Loucy (cell line): ENCODE measurements around the gene PAXX.

Source experiments
- H2AFZ ChIP-seq: fragments of 200-600 bp; sonication (generic); 2 replicates; pipeline ENCODE4 v1.6.0; 2016; ENCODE audit warnings: antibody characterized with exemption, mild to moderate bottlenecking, low read length, moderate library complexity
- H3F3A ChIP-seq: fragments of 200-600 bp; 2 replicates; pipeline ENCODE4 v1.6.0; 2016; ENCODE audit warnings: antibody characterized with exemption, low read depth, mild to moderate bottlenecking
- H3K27me3 ChIP-seq: fragments of 200-600 bp; sonication (generic); 2 replicates; pipeline ENCODE4 v1.6.1; 2014; ENCODE audit warnings: low read length, mild to moderate bottlenecking; ENCODE audit not compliant: insufficient read depth, poor library complexity, severe bottlenecking
- H3K36me3 ChIP-seq: fragments of 200-600 bp; sonication (generic); 2 replicates; pipeline ENCODE4 v1.6.1; 2016; ENCODE audit warnings: low read length; ENCODE audit not compliant: insufficient read depth
- H3K4me1 ChIP-seq: fragments of 200-600 bp; sonication (generic); 2 replicates; pipeline ENCODE4 v1.5.1; 2014; ENCODE audit warnings: low read length, mild to moderate bottlenecking; ENCODE audit not compliant: insufficient read depth, poor library complexity, severe bottlenecking
- H3K4me2 ChIP-seq: fragments of 200-600 bp; sonication (generic); 2 replicates; pipeline ENCODE4 v1.6.0; 2014; ENCODE audit warnings: antibody characterized with exemption, low read length, low read depth, mild to moderate bottlenecking; ENCODE audit not compliant: poor library complexity, severe bottlenecking
- H3K4me3 ChIP-seq: fragments of 200-600 bp; sonication (generic); 2 replicates; pipeline ENCODE4 v1.5.1; 2014; ENCODE audit warnings: low read length, mild to moderate bottlenecking, mixed read lengths; ENCODE audit not compliant: poor library complexity, severe bottlenecking
- H3K79me2 ChIP-seq: fragments of 200-600 bp; sonication (generic); 2 replicates; pipeline ENCODE4 v1.6.1; 2014; ENCODE audit warnings: low read length; ENCODE audit not compliant: insufficient read depth
- H3K9ac ChIP-seq: fragments of 200-600 bp; sonication (generic); 2 replicates; pipeline ENCODE4 v1.6.0; 2014; ENCODE audit warnings: mild to moderate bottlenecking, low read depth, low read length, moderate library complexity; ENCODE audit not compliant: poor library complexity, severe bottlenecking
- H3K9me2 ChIP-seq: fragments of 200-600 bp; sonication (generic); replicated peaks from 2 replicates; pipeline ENCODE4 v1.6.1; 2016; ENCODE audit warnings: low read depth, low read length, mixed read lengths
- H3K9me3 ChIP-seq: fragments of 200-600 bp; sonication (generic); 2 replicates; pipeline ENCODE4 v1.6.1; 2014; ENCODE audit warnings: mild to moderate bottlenecking, antibody characterized with exemption, low read length, low read depth; ENCODE audit not compliant: insufficient read depth
- H4K20me1 ChIP-seq: fragments of 200-600 bp; sonication (generic); 2 replicates; pipeline ENCODE4 v1.6.0; 2014; ENCODE audit warnings: antibody characterized with exemption, low read length, mild to moderate bottlenecking; ENCODE audit not compliant: insufficient read depth, poor library complexity, severe bottlenecking
- EZH2phosphoT487 ChIP-seq: fragments of 200-600 bp; IDR thresholded peaks from 2 replicates; pipeline ENCODE4 v1.6.1; 2018; ENCODE audit warnings: antibody characterized with exemption, mild to moderate bottlenecking, moderate library complexity, borderline replicate concordance
- TF ChIP-seq, protein P1 (sequence below): fragments of 200-600 bp; sonication (generic); conservative IDR thresholded peaks from 2 replicates; pipeline ENCODE4 v1.5.1; 2014; ENCODE audit warnings: mild to moderate bottlenecking, antibody characterized with exemption, low read length

PAXX gene

DNA sequence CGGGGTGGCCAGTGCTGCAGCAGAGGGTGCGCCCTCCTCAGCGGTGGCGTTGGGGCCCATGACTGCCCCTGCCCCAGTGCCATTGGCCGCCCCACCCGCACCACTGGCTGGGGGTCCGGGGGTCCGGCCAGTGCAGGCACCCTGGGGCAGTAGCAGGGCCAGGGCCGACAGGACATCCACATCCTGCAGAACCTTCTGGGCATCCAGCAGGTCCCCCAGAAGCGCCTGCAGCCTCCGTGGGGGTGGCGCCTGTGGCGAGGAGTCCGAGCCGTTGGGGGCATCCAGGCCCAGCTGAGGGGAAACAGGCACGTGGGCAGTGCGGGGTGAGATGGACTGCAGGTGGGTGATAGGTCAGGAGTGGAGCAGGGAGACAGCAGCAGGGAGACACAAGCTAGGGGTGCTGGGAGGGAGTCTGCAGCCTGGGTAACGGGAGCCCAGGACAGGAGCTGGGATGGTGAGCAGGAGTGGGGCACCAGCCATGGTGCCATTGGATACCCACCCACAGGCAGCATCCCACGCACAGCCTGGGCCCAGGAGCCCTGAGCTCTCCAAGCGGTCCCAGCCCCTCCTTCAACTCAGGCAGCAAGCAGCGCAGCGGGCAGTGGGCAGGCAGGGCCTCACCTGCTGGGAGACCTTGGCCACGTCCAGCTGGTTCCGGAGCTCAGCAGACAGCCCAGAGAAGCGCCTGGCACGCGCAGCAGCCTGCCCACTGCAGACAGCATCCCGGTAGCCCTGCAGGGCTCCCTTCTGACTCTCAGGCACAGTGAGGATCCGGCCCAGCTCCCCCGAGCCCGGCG, 28.7 kb downstream of the PAXX start:
- Histone ChIP-seq H3K36me3 (no peaks in the 10 kb centered on the region), H3F3A (no peaks in the 10 kb centered on the region), H3K4me2 (no peak overlapping the region), H3K9me3 (no peaks in the 10 kb centered on the region), H4K20me1 (peaks cover 4% of the 10 kb centered on the region), H3K9me2 (no peaks in the 10 kb centered on the region), H3K4me3 (no peak overlapping the region), H2AFZ (no peak overlapping the region), H3K9ac (no peak overlapping the region), H3K4me1 (no peaks in the 10 kb centered on the region), H3K79me2 (no peaks in the 10 kb centered on the region), H3K27me3 (no peaks in the 10 kb centered on the region)
- TF ChIP-seq EZH2phosphoT487: no peak
- TF ChIP-seq, protein P1, sequence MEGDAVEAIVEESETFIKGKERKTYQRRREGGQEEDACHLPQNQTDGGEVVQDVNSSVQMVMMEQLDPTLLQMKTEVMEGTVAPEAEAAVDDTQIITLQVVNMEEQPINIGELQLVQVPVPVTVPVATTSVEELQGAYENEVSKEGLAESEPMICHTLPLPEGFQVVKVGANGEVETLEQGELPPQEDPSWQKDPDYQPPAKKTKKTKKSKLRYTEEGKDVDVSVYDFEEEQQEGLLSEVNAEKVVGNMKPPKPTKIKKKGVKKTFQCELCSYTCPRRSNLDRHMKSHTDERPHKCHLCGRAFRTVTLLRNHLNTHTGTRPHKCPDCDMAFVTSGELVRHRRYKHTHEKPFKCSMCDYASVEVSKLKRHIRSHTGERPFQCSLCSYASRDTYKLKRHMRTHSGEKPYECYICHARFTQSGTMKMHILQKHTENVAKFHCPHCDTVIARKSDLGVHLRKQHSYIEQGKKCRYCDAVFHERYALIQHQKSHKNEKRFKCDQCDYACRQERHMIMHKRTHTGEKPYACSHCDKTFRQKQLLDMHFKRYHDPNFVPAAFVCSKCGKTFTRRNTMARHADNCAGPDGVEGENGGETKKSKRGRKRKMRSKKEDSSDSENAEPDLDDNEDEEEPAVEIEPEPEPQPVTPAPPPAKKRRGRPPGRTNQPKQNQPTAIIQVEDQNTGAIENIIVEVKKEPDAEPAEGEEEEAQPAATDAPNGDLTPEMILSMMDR: no peak

DNA sequence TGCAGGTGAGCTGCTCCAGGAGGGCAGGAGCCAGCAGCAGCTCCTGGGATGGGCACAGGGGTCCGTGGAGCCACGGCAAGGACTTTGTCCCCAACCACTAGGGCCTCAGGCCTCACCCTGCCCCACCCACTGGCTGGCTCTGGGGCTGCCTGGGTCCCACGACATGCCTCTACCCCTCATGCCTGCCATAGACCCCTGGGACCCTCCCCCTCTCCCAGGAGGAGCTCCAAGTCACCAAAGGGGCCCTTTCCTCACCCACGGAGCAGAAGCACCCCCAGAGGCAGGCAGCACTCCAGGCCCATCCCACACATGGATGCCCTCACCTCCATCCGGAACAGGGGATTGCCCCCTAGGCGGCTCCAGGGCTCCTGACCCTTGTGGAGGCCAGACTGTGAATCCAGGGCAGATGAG, 29.4 kb downstream of the PAXX start:
- no peak overlapping the region for H3K4me2 ChIP-seq
- TF ChIP-seq EZH2phosphoT487: no peak
- TF ChIP-seq, protein P1: no peak
- H4K20me1 ChIP-seq: peaks cover 4% of the 10 kb centered on the region
- H3F3A ChIP-seq: no peaks in the 10 kb centered on the region
- H3K79me2 ChIP-seq: no peaks in the 10 kb centered on the region; the same call in 1 of the 2 replicates
- H3K9me3 ChIP-seq: no peaks in the 10 kb centered on the region
- no peaks in the 10 kb centered on the region for H3K36me3 ChIP-seq
- H3K9ac ChIP-seq: no peak overlapping the region
- no peak overlapping the region for H3K4me3 ChIP-seq
- H3K9me2 ChIP-seq: no peaks in the 10 kb centered on the region
- H3K4me1 ChIP-seq: peaks cover 4% of the 10 kb centered on the region
- H3K27me3 ChIP-seq: no peaks in the 10 kb centered on the region
- H2AFZ ChIP-seq: no peak overlapping the region

DNA sequence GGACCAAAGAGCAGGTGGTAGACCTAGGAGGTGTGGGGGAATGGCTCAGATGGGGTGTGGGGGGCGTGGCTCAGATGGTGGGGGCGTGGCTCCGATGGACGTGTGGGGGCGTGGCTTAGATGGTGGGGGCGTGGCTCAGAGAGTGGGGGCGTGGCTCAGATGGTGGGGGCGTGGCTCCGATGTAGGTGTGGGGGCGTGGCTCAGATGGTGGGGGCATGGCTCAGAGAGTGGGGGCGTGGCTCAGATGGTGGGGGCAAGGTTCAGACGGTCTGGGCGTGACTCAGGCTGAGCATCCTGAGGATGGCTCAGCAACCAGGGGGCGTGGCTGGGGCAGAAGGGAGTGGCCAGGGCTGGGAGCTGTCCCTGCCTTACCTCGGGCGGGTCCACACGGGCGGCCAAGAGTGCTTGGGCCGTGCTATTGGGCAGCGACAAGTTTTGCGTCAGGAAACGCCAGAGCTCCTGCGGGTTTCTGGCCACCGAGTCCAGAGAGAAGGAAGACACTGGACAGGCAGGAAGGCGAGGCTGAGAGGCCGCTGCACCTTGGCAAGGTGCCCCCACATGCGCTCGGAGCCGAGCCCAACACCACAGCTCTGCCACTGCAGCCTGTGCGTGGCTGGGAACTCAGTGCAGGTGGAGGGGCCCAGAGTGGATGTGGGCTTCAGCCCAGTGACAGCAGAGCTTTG, 29.9 kb downstream of the PAXX start:
- Histone ChIP-seq H3K4me2 (no peak overlapping the region), H4K20me1 (peaks cover 7% of the 10 kb centered on the region), H3K79me2 (peaks cover under 1% of the 10 kb centered on the region; the same call in 1 of the 2 replicates), H3K4me3 (no peak overlapping the region), H2AFZ (no peak overlapping the region), H3K9me2 (no peaks in the 10 kb centered on the region), H3K9ac (no peak overlapping the region), H3K27me3 (no peaks in the 10 kb centered on the region), H3F3A (no peaks in the 10 kb centered on the region), H3K36me3 (no peaks in the 10 kb centered on the region), H3K4me1 (peaks cover 9% of the 10 kb centered on the region), H3K9me3 (no peaks in the 10 kb centered on the region)
- no peak for TF ChIP-seq EZH2phosphoT487
- TF ChIP-seq, protein P1: no peak
